C4-2B (cell line): ENCODE measurements around the gene SURF4.
"Not testable (repeated sequence)": the region's sequence is repeated elsewhere in the genome, so short reads cannot be mapped to it uniquely, and the experiment has no call there.

Experiments
- H3K27ac ChIP-seq: fragments of 450-650 bp; 2 replicates; pipeline ENCODE4 v1.5.1; 2017
- CTCF ChIP-seq: fragments of 450-650 bp; conservative IDR thresholded peaks from 2 replicates; pipeline ENCODE4 v1.5.1; 2017; ENCODE audit warnings: mild to moderate bottlenecking
- ZFX ChIP-seq: fragments of 450-650 bp; IDR thresholded peaks from 2 replicates; pipeline ENCODE4 v1.6.1; 2017

SURF4 gene

GRCh38 chr9:133331221-133331620 is 44.6 kb downstream of the SURF4 start:
- TF ChIP-seq CTCF = no peak
- no peak for TF ChIP-seq ZFX
- no peak overlapping the region for H3K27ac ChIP-seq

DNA sequence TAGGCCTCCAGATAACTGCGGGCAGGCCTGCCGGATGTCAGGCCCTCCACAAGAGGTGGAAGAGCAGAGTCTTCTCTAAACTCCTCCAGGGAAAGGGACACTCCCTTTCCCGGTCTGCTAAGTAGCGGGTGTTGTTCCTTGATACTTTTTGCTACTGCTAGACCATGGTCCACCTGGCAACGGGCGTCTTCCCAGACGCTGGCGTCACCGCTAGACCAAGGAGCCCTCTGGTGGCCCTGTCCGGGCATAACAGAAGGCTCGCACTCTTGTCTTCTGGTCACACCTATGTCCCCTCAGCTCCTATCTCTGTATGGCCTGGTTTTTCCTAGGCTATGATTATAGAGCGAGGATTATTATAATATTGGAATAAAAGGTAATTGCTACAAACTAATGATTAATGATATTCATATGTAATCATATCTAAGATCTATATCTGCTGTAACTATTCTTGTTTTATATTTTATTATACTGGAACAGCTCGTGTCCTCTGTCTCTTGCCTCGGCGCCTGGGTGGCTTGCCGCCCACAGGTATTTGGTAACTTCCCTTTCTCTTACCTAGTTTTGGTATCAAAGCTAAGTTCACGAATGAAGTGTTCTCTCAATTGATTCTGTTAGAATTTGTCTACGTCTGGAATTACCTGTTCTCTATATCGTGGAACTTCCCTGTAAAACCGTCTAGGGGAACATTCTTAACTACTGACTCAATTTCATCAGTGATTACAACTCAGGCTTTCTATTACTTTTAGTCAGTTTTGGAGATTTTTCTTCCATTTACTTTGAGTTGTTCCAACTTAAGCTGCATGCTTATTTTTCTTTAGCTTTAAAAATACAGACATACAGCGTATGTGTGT is 46.3 kb downstream of the SURF4 start:
- peak; percentile 91 for TF ChIP-seq CTCF
- not testable (repeated sequence) for H3K27ac ChIP-seq

- no peak for TF ChIP-seq CTCF
- TF ChIP-seq ZFX = no peak
- no peak overlapping the region for H3K27ac ChIP-seq
Observed at GRCh38 chr9:133327834-133328484, 47.9 kb downstream of the SURF4 start.

- not testable (repeated sequence) for H3K27ac ChIP-seq
Observed at GRCh38 chr9:133327021-133327420, 48.8 kb downstream of the SURF4 start.

DNA sequence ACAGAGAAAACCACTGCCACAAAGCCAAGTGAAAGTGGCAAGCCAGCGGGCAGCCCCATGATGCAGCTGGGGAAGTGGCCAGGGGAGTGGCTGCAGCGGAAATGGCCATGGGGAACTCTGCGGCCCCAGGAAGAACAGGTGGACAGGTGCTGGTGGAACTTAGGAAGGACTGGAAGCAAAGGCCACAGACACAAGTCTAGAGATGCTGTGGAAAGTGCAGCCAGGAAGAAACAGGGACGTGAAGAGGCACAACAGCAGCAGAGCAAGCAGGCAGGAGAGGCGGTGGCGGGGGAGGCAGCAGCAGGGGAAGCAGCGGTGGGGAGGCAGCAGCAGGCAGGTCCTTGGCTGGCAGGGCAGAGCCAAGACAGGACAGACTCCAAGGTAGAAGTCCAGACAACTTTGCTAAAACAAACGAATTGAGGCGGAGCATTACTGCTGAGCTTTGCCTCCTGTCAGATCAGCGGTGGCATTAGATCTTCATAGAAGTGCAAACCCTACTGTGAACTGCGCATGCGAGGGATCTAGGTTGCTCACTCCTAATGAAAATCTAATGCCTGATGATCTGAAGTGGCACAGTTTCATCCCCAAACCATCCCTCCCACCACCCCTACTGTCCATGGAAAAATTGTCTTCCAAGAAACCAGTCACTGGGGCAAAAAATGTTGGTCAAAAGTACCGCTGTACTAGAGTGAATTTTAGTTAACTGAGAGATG is 51.7 kb downstream of the SURF4 start:
- no peak for TF ChIP-seq CTCF
- no peak for TF ChIP-seq ZFX
- H3K27ac ChIP-seq = no peak overlapping the region

- TF ChIP-seq CTCF (no peak), ZFX (no peak)
- H3K27ac ChIP-seq = no peak overlapping the region
Observed at GRCh38 chr9:133323211-133323610, 52.6 kb downstream of the SURF4 start.

DNA sequence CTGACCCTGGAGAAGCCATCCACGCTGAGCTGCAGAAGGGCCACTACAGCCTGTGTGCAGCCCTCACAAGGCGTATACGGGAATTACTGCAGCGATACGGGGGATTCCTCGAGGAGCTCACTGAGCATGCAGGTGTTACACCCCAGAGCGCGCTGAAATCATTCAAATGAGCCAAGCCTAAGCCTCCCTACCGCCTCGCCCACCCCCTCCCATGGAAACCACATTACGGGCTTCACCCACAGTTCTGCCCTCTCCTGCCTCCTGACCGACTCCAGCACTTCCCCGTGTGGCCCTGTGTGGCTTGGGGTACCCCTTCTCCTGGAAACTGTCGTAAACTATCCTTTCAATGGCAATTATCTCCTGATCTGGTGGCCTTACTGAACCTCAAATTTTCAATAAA is 53.2 kb downstream of the SURF4 start:
- H3K27ac ChIP-seq = no peak overlapping the region
- no peak for TF ChIP-seq ZFX
- no peak for TF ChIP-seq CTCF
